Stimulated activated CD4-positive, alpha-beta T cell treated with anti-CD3 and anti-CD28 coated beads, Interleukin-12 subunit alpha, Interleukin-12 subunit beta, amount 100 ng/mL, for 48 hours (primary cell): ENCODE data around the gene CMTM8.
"Not testable (repeated sequence)": the region's sequence is repeated elsewhere in the genome, so short reads cannot be mapped to it uniquely, and the experiment has no call there.

Experiments used
- DNase-seq, 3 donors: peaks; one replicate each; pipeline ENCODE4 v3.0.0-alpha.2; 2020; ENCODE audit warnings: low read depth in 2 of 3, low spot score in 1 of 3

The CMTM8 gene

GRCh38 chr3:32238453-32239306, at the start of gene CMTM8:
Gene CMTM8 (plus strand): TSS chr3:32238680. CDS start chr3:32238973, 293 bp downstream.
- DNase-seq, result peak in 2 of 3 donors; percentile 29 to 65

DNA sequence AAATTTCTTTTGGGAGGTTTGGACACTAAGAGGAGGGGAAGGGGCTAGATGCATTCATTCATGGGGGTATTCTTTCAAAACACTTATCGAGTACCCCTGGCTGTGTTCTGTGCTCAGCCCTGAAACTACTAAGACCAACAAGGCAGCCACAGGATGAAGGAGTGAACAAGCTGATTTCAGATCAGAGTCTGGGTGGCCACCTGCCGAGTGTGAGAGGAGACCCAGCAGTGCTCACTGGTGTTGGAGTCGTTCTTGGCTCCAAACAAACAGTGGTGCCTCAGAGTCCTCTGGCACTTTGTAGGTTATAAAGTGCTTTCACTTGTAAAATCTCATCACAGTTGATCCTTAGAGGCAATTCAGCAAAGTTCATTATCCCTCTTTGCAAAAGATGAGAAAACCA, 48.8 kb upstream of the CMTM8 start:
- no peak for DNase-seq

GRCh38 chr3:32190556-32190955, 47.9 kb upstream of the CMTM8 start:
- not testable (repeated sequence) for DNase-seq

GRCh38 chr3:32193101-32193500, 45.4 kb upstream of the CMTM8 start:
- DNase-seq, result no peak

DNA sequence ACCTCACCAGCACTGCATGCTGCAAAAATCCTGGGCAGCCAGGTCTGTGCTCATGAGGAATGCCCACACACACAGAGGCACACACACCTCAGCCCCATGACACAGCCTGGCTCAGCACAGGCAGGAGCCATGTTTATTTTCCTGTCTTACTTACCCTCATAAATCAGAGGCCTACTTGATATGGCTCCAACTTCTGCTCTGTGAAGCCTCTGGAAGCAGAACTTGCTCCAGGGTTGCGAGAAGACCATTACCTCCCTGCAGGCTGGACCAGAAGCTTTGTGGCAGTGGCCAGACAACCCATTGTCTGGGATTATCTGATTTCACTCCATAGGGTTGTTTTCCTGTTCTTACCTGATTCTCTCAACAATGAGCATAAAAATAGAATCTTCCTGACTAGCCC, 43.8 kb upstream of the CMTM8 start:
- no peak for DNase-seq

GRCh38 chr3:32195995-32196540, 42.4 kb upstream of the CMTM8 start:
- no peak for DNase-seq

DNA sequence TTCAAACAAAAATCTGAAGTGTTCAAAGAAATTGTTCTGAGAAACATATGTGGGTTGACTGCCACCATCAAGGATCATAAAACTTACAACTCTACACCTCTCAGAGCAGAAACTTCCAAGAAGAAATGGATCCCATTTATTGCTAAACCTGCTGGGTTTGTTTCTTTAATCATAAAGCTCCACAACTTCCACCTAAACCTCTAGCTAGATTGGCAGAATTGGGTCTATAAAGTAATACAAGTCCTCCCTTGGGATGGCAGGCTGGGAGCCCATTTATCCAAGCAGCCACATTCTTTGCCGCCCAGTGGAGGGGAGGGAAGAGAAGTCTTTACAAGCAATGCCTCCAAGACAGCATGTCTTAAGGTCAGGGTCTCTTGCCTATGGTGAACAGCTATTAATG, 40.5 kb upstream of the CMTM8 start:
- no peak for DNase-seq

- DNase-seq, result no peak
Observed at GRCh38 chr3:32198714-32199113, 39.8 kb upstream of the CMTM8 start.

- DNase-seq, result no peak
Observed at GRCh38 chr3:32200490-32200889, 38.0 kb upstream of the CMTM8 start.

GRCh38 chr3:32200992-32201758, 37.3 kb upstream of the CMTM8 start:
- no peak for DNase-seq

DNA sequence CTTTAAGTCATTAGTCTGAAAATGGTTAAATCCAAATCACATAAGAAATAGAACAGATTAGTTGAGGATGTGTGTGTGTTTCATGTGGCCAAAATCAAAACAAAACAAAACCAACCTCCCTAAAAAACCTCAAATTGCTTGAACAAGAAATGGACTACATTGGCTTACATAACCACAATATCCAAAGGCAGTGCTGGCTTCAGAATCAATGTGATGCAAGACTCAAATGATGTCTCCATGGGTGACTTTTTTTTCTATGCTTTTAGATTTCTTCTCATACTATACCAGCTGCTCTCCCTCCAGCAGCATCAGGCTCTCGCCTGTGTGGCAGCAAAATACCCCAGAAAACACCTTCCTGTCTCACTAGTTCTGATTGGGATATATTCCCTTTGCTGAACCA, 36.0 kb upstream of the CMTM8 start:
- DNase-seq, result no peak

DNA sequence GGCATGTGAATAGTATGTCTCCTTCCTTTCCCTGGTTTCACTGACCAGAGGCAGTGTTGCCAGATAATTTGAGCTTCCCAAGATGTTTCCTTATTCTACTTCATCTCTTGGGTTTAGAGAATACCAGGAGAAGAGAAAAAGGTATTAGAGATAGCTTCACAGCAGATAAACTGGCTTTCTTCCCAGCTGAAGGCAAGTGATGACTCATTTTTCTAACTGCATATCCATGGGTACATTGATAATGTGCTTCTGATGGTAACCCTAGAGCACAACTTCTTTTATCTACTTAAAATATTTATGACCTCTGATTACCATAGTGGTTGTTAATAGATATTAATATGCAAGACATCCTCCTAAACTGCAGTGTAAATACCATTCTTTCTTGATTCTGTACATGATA, 34.6 kb upstream of the CMTM8 start:
- DNase-seq, result no peak

GRCh38 chr3:32208447-32208846, 30.0 kb upstream of the CMTM8 start:
- no peak for DNase-seq

GRCh38 chr3:32215185-32215584, 23.3 kb upstream of the CMTM8 start:
- no peak for DNase-seq

GRCh38 chr3:32216172-32216783, 22.2 kb upstream of the CMTM8 start:
- no peak for DNase-seq

DNA sequence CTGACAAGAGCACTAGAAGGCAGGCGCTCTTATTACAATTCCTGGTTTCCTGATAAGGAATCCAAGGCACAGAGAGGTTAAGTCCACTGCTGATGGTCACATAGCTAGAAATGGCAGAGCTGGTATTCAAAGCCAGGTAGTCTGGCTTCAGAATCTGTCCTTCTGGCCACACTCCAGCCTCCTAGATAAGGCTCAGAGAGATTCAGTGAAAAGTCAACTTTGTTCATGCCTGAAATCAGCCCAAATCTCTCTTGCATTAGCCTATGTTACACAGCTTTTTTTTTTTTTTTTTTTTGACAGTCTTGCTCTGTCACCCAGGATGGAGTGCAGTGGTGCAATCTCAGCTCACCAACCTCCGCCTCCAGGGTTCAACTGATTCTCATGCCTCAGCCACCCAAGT, 21.1 kb upstream of the CMTM8 start:
- DNase-seq, result no peak

GRCh38 chr3:32219537-32219936, 18.9 kb upstream of the CMTM8 start:
- no peak for DNase-seq

GRCh38 chr3:32220006-32220405, 18.5 kb upstream of the CMTM8 start:
- no peak for DNase-seq

GRCh38 chr3:32222950-32223349, 15.5 kb upstream of the CMTM8 start:
- no peak for DNase-seq

GRCh38 chr3:32224016-32224516, 14.4 kb upstream of the CMTM8 start:
- no peak for DNase-seq

DNA sequence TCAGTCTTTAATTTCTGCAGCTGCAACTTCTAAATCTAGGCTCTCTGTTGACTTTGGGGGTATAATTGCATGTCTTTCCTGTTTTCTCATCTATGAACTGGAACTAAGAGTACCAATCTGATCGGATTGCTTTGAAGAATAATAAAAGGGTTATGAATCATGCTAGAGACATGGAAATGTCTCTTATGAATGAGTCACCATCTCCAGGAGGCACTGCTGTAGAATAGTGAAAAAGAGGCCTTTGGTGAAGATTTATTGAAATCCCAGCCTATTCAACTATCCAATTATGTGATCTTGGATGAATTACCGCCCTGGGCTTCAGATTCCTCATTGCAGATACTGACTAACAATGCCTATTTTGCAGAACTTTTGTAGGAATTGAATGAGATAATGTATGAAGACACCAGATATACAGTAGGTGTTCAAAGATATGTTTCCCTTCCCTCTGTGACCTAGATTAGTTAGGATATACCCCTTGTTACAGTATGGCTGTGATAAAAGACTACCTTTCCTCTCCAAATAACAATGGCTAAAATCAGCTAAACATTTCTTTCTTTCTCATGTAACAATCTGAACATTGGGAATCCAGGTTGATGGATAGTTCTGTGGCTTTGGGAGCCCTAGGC, 11.5 kb upstream of the CMTM8 start:
- DNase-seq, result no peak
